PFSK-1 (cell line): Measurements from ENCODE around the gene PURA.

Source experiments
- FOXP2 ChIP-seq: optimal IDR thresholded peaks from 2 replicates; pipeline ENCODE3; 2011; ENCODE audit warnings: borderline replicate concordance, control low read depth, inconsistent platforms; ENCODE audit not compliant: insufficient read depth; ENCODE audit errors: extremely low read length, extremely low read depth
- POLR2AphosphoS5 ChIP-seq: IDR thresholded peaks from 2 replicates; pipeline ENCODE4 v1.6.1; 2012; ENCODE audit warnings: low read depth, mild to moderate bottlenecking, control low read depth, low read length, moderate library complexity
- SIN3A ChIP-seq: IDR thresholded peaks from 2 replicates; pipeline ENCODE4 v1.6.1; 2012; ENCODE audit warnings: mild to moderate bottlenecking, low read length, moderate library complexity, borderline replicate concordance; ENCODE audit not compliant: insufficient read depth
- TAF1 ChIP-seq: IDR thresholded peaks from 2 replicates; pipeline ENCODE4 v1.6.1; 2012; ENCODE audit warnings: low read length, control low read depth, borderline replicate concordance; ENCODE audit not compliant: insufficient read depth
- TF ChIP-seq, protein P1 (sequence below), 2 experiments: IDR thresholded peaks; 2 replicates each; pipeline versions ENCODE4 v1.6.1 to v1.8.0; 2011 to 2012; ENCODE audit warnings: low read depth in 2 of 2, low read length in 2 of 2, control low read depth in 1 of 2, inconsistent platforms in 1 of 2, mild to moderate bottlenecking in 1 of 2, moderate library complexity in 1 of 2; ENCODE audit not compliant: insufficient read depth in 1 of 2

- TF ChIP-seq TAF1 (no peak), POLR2AphosphoS5 (no peak), SIN3A (no peak), FOXP2 (no peak)
- TF ChIP-seq, protein P1, sequence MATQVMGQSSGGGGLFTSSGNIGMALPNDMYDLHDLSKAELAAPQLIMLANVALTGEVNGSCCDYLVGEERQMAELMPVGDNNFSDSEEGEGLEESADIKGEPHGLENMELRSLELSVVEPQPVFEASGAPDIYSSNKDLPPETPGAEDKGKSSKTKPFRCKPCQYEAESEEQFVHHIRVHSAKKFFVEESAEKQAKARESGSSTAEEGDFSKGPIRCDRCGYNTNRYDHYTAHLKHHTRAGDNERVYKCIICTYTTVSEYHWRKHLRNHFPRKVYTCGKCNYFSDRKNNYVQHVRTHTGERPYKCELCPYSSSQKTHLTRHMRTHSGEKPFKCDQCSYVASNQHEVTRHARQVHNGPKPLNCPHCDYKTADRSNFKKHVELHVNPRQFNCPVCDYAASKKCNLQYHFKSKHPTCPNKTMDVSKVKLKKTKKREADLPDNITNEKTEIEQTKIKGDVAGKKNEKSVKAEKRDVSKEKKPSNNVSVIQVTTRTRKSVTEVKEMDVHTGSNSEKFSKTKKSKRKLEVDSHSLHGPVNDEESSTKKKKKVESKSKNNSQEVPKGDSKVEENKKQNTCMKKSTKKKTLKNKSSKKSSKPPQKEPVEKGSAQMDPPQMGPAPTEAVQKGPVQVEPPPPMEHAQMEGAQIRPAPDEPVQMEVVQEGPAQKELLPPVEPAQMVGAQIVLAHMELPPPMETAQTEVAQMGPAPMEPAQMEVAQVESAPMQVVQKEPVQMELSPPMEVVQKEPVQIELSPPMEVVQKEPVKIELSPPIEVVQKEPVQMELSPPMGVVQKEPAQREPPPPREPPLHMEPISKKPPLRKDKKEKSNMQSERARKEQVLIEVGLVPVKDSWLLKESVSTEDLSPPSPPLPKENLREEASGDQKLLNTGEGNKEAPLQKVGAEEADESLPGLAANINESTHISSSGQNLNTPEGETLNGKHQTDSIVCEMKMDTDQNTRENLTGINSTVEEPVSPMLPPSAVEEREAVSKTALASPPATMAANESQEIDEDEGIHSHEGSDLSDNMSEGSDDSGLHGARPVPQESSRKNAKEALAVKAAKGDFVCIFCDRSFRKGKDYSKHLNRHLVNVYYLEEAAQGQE (IDR thresholded peaks at IDR 0.05; ENCODE audit: insufficient read depth in 1 of 2, low read depth in 2 of 2, low read length in 2 of 2), result no peak
These were observed 36.3 kb downstream of the PURA start for GRCh38 chr5:140150201-140150600.
